ENCODE measurements around the gene APOA5.

DNA sequence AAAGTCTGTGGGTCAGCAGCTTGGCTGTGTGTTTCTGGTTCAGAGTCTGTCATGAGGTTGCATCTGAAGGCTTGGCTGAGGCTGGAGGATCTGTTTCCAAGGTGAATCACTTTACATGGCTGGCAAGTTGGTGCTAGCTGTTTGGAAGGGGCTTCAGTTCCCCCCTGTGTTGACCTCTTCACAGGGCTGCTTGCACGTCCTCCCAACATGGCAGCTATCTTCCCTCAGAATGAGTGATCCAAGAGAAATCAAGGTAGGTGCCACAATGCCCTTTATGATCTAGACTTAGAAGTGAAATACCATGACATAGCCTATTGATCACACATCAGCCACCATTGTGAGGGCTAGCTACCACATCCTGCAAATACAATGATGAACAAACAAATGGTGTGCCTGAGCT lies 21.5 kb upstream of the APOA5 start:
- TF ChIP-seq, protein P1, sequence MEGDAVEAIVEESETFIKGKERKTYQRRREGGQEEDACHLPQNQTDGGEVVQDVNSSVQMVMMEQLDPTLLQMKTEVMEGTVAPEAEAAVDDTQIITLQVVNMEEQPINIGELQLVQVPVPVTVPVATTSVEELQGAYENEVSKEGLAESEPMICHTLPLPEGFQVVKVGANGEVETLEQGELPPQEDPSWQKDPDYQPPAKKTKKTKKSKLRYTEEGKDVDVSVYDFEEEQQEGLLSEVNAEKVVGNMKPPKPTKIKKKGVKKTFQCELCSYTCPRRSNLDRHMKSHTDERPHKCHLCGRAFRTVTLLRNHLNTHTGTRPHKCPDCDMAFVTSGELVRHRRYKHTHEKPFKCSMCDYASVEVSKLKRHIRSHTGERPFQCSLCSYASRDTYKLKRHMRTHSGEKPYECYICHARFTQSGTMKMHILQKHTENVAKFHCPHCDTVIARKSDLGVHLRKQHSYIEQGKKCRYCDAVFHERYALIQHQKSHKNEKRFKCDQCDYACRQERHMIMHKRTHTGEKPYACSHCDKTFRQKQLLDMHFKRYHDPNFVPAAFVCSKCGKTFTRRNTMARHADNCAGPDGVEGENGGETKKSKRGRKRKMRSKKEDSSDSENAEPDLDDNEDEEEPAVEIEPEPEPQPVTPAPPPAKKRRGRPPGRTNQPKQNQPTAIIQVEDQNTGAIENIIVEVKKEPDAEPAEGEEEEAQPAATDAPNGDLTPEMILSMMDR (IDR thresholded peaks at IDR 0.05), result no peak
- TF ChIP-seq POLR2AphosphoS5 (IDR thresholded peaks at IDR 0.05) (no peak), POLR2A (IDR thresholded peaks at IDR 0.05) (no peak)

Measured in breast epithelium (tissue), 3 donors.